ENCODE measurements around the gene FAR2. TPM values are rescaled to one million over a fixed set of nuclear protein-coding genes. Genes with fewer than 3 reads are reported as not detected.
A peak's percentile ranks its signal among the peaks of the same experiment; 100 is the strongest.

FAR2 gene
- polyA plus RNA-seq (2012; ENCODE audit: insufficient read depth, insufficient read length, low read depth) = 116 TPM

- TF ChIP-seq CTCF (IDR thresholded peaks at IDR 0.05; ENCODE audit: low read depth, low read length) = no peak
- Histone ChIP-seq H3K9me3 (no peaks in the 10 kb centered on the region), H3K4me3 (ENCODE audit: low read depth, low read length) (peak within 1 kb of the TSS; percentile 85), H3K36me3 (no peaks in the 10 kb centered on the region), H3K27me3 (no peaks in the 10 kb centered on the region), H3K4me1 (peaks cover 30% of the 10 kb centered on the region)
- DNase-seq = peak; percentile 74
Measured at GRCh38 chr12:29148911-29149690, at the start of gene FAR2. Gene FAR2 (plus strand): TSS chr12:29149278. CDS start chr12:29270450, 121,172 bp downstream.

- no peaks in the 10 kb centered on the region for H3K36me3 ChIP-seq
- no peaks in the 10 kb centered on the region for H3K4me1 ChIP-seq
- no peaks in the 10 kb centered on the region for H3K27me3 ChIP-seq
- DNase-seq = no peak
- H3K9me3 ChIP-seq = no peaks in the 10 kb centered on the region; the same call in 1 of the 2 replicates
- no peak overlapping the region for H3K4me3 ChIP-seq (ENCODE audit: low read depth, low read length)
- no peak for TF ChIP-seq CTCF (IDR thresholded peaks at IDR 0.05; ENCODE audit: low read depth, low read length)
Measured at GRCh38 chr12:29102741-29103140, 46.3 kb upstream of the FAR2 start.

GRCh38 chr12:29103539-29103974, 45.5 kb upstream of the FAR2 start:
- no peaks in the 10 kb centered on the region for H3K36me3 ChIP-seq
- no peak for TF ChIP-seq CTCF (IDR thresholded peaks at IDR 0.05; ENCODE audit: low read depth, low read length)
- no peak overlapping the region for H3K4me3 ChIP-seq (ENCODE audit: low read depth, low read length)
- H3K4me1 ChIP-seq = no peaks in the 10 kb centered on the region
- no peaks in the 10 kb centered on the region for H3K27me3 ChIP-seq
- no peaks in the 10 kb centered on the region; the same call in 1 of the 2 replicates for H3K9me3 ChIP-seq
- DNase-seq = no peak

- H3K27me3 ChIP-seq = no peaks in the 10 kb centered on the region
Measured at GRCh38 chr12:29104516-29104915, 44.6 kb upstream of the FAR2 start.

GRCh38 chr12:29110506-29111442, 38.3 kb upstream of the FAR2 start:
- H3K27me3 ChIP-seq = no peaks in the 10 kb centered on the region
- no peaks in the 10 kb centered on the region for H3K9me3 ChIP-seq
- H3K36me3 ChIP-seq = no peaks in the 10 kb centered on the region
- no peak for TF ChIP-seq CTCF (IDR thresholded peaks at IDR 0.05; ENCODE audit: low read depth, low read length)
- H3K4me1 ChIP-seq = no peaks in the 10 kb centered on the region
- H3K4me3 ChIP-seq (ENCODE audit: low read depth, low read length) = no peak overlapping the region
- DNase-seq = no peak

More at GRCh38 chr12:29104516-29104915, 44.6 kb upstream of the FAR2 start:
- Histone ChIP-seq H3K9me3 (no peaks in the 10 kb centered on the region), H3K36me3 (no peaks in the 10 kb centered on the region), H3K4me1 (no peaks in the 10 kb centered on the region), H3K4me3 (ENCODE audit: low read depth, low read length) (no peak overlapping the region)
- TF ChIP-seq CTCF (IDR thresholded peaks at IDR 0.05; ENCODE audit: low read depth, low read length) = no peak
- DNase-seq = no peak
